Neuron (in vitro differentiated cells): ENCODE results near the gene MEX3D.

Experiments
- H2AFZ ChIP-seq: one replicate; pipeline ENCODE4 v1.6.1; 2013; ENCODE audit warnings: low read depth, mild to moderate bottlenecking, inconsistent platforms, low read length, moderate library complexity
- H3K27me3 ChIP-seq: one replicate; pipeline ENCODE4 v1.6.1; 2013; ENCODE audit warnings: low read length; ENCODE audit not compliant: insufficient read depth
- H3K36me3 ChIP-seq: one replicate; pipeline ENCODE4 v1.6.1; 2013; ENCODE audit warnings: low read length; ENCODE audit not compliant: insufficient read depth
- H3K4me1 ChIP-seq: one replicate; pipeline ENCODE4 v1.6.1; 2013; ENCODE audit warnings: low read length; ENCODE audit not compliant: insufficient read depth
- H3K4me3 ChIP-seq: 2 replicates; pipeline ENCODE4 v1.5.1; 2013; ENCODE audit warnings: mild to moderate bottlenecking, low read length, moderate library complexity
- H3K9me3 ChIP-seq: one replicate; pipeline ENCODE4 v1.6.1; 2013; ENCODE audit warnings: low read length

Gene MEX3D

DNA sequence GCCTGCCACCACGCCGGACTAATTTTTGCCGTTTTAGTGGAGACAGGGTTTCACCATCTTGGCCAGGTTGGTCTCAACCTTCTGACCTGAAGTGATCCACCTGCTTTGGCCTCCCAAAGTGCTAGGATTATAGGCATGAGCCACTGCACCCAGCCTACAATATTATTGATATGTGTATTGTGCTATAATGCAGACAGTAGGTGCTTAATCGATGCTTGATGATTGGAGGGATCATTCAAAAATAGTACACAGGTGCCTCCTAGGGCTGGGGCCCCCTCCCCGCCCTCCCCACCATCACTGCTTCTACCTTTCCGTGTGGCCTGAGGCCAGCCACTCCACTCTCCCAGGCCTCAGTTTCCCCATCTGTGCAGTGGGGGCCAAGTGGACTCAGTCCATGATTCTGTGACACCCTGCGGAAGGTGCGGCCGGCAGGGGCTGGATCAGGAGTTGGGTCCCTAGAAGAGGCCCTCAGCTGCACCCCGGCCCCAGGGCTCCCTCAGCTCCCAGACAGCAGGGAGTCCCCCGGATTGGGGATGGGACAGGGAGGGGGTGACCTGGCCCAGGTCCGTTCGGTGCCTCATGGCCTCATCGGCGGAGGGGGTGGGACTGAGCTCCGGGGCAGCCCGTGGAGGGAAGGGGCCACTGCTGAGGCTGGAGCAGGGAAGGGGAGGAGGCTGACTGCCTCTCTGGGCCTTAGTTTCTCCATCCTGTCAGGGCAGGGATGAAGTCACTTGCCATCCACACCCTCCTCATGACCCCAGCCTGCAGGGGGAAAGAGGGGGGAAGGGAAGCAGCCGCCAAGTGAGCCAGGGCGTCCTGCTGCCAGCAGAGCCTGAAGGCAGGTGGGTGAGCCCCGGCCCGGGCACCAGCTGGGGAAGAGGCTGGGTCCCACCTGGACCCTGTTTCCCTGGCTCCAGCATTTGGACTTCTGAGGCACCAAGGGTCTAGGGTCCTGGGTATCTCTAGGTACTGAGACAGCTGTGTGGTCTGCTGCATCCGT is 56.5 kb downstream of the MEX3D start:
- H3K4me3 ChIP-seq, result no peak overlapping the region
- H3K27me3 ChIP-seq, result peaks cover 30% of the 10 kb centered on the region
- H3K4me1 ChIP-seq, result no peaks in the 10 kb centered on the region

GRCh38 chr19:1510807-1511206 is 57.3 kb downstream of the MEX3D start:
- H2AFZ ChIP-seq, result no peak overlapping the region
- peaks cover 3% of the 10 kb centered on the region for H3K9me3 ChIP-seq
- H3K4me1 ChIP-seq, result no peaks in the 10 kb centered on the region
- H3K36me3 ChIP-seq, result no peaks in the 10 kb centered on the region
- H3K4me3 ChIP-seq, result no peak overlapping the region
- H3K27me3 ChIP-seq, result peaks cover 30% of the 10 kb centered on the region

More for the DNA sequence above, 56.5 kb downstream of the MEX3D start:
- H3K36me3 ChIP-seq, result no peaks in the 10 kb centered on the region
- H3K9me3 ChIP-seq, result peaks cover 4% of the 10 kb centered on the region
- H2AFZ ChIP-seq, result no peak overlapping the region

GRCh38 chr19:1510442-1510806 is 57.7 kb downstream of the MEX3D start:
- Histone ChIP-seq H3K9me3 (peaks cover 3% of the 10 kb centered on the region), H3K36me3 (no peaks in the 10 kb centered on the region), H3K4me1 (no peaks in the 10 kb centered on the region), H2AFZ (no peak overlapping the region), H3K27me3 (peaks cover 30% of the 10 kb centered on the region), H3K4me3 (no peak overlapping the region)

- H3K9me3 ChIP-seq, result peaks cover 3% of the 10 kb centered on the region
- peaks cover 28% of the 10 kb centered on the region for H3K27me3 ChIP-seq
- H3K4me3 ChIP-seq, result no peak overlapping the region
- H2AFZ ChIP-seq, result no peak overlapping the region
- no peaks in the 10 kb centered on the region for H3K36me3 ChIP-seq
- no peaks in the 10 kb centered on the region for H3K4me1 ChIP-seq
These were observed 58.3 kb downstream of the MEX3D start for GRCh38 chr19:1509602-1510441.

DNA sequence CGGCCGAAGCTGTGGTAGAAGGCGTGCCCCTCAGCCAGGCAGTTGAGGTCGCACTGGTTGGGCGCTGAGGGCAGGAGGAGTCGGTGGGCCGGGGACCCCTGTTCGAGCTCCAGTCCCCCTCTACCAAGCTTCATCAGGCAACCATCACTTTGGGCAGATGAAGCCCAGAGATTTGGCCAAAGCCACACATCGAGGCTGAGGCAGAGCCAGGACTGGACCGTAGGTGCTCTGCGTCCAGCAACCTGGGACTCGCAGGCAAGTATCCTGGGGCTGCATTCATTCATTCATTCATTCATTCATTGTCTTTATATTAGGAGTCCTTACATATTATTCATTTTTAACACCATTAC is 59.6 kb downstream of the MEX3D start:
- Histone ChIP-seq H3K4me3 (peak overlapping the region; percentile 38), H3K27me3 (peaks cover 22% of the 10 kb centered on the region), H3K36me3 (no peaks in the 10 kb centered on the region), H3K9me3 (peaks cover 3% of the 10 kb centered on the region), H2AFZ (no peak overlapping the region), H3K4me1 (no peaks in the 10 kb centered on the region)

DNA sequence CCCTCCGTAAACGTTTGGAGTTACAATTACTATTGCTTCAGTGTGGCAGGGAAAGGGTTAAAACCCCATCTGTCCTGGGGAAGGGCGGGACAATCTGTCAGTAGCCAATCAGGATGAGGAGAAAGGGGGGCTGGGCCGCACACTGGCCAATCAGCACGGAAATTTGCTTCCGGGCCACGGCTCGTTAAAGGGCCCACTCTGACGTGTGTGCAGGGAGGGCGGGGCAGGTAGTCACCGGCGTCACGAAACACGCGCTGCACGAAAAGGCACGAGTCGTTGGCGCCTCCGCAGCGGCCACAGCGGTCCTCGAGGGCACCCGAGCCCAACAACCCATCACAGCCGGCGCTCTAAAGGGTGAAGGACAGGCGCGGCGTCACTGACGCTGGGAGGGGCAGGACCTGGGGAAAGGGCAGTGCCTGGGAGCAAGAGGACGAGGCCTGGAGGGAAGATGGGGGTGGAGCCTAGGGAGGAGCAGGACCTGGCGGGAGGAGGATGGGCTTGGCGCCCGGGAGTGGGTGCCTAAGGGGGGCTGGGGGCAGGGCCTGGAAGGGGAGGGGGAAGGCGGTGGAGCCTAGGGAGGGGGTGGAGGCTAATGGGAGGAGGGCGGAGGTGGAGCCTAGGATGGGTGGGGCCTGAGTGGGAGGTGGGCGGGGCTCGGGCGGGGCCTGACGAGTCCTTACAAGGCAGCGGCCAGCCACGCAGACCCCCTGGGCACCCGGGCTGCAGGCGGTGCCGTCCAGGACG is 60.2 kb downstream of the MEX3D start:
- H3K9me3 ChIP-seq, result peaks cover 3% of the 10 kb centered on the region
- no peaks in the 10 kb centered on the region for H3K36me3 ChIP-seq
- H3K4me3 ChIP-seq, result peak overlapping the region; percentile 58
- H3K27me3 ChIP-seq, result peaks cover 21% of the 10 kb centered on the region
- no peaks in the 10 kb centered on the region for H3K4me1 ChIP-seq
- H2AFZ ChIP-seq, result peak overlapping the region; percentile 75

DNA sequence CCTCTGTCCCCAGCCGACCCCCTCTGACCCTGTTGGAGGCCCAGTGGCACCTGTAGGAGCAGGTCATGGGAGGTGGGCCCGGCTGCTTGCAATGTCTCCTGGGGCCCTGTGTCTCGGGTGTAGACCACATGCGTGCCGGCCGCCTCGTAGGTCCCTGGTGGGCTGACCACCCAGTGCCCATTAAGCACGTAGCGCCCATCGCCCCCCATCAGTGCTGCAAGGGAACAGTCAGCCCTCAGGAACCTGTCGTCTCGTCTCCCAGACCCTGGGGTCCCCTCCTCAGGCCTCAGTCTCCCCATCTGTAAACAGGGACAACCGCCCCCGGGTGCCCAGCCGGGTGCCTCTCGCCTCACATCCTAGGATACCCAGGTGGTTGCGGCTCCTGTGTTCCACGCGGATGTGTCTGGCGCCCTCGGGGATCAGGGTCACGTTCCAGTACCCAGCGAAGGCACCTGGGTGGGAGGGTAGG is 60.9 kb downstream of the MEX3D start:
- H3K4me3 ChIP-seq, result no peak overlapping the region

GRCh38 chr19:1505991-1506881 is 61.9 kb downstream of the MEX3D start:
- Histone ChIP-seq H3K36me3 (no peaks in the 10 kb centered on the region), H3K27me3 (peaks cover 13% of the 10 kb centered on the region), H3K4me3 (no peak overlapping the region)

More for the DNA sequence above, 60.9 kb downstream of the MEX3D start:
- Histone ChIP-seq H3K9me3 (peaks cover 3% of the 10 kb centered on the region), H3K4me1 (no peaks in the 10 kb centered on the region), H3K36me3 (no peaks in the 10 kb centered on the region), H2AFZ (no peak overlapping the region), H3K27me3 (peaks cover 16% of the 10 kb centered on the region)

GRCh38 chr19:1505012-1505411 is 63.1 kb downstream of the MEX3D start:
- H3K36me3 ChIP-seq, result no peaks in the 10 kb centered on the region
- no peaks in the 10 kb centered on the region for H3K4me1 ChIP-seq
- H3K9me3 ChIP-seq, result peaks cover 3% of the 10 kb centered on the region
- no peak overlapping the region for H3K4me3 ChIP-seq
- peaks cover 5% of the 10 kb centered on the region for H3K27me3 ChIP-seq
- no peak overlapping the region for H2AFZ ChIP-seq

More at GRCh38 chr19:1505991-1506881, 61.9 kb downstream of the MEX3D start:
- Histone ChIP-seq H2AFZ (no peak overlapping the region), H3K4me1 (no peaks in the 10 kb centered on the region), H3K9me3 (peaks cover 3% of the 10 kb centered on the region)
